Islet precursor cell (in vitro differentiated cells): ENCODE results near the gene PRRC2A.
A peak's percentile ranks its signal among the peaks of the same experiment; 100 is the strongest.

Source experiments
- DNase-seq: peaks from one replicate; pipeline ENCODE4 v3.0.0-alpha.2; 2018

The PRRC2A gene

GRCh38 chr6:31620586-31621319 is at the start of gene PRRC2A:
TSS of gene PRRC2A (plus strand) at chr6:31620715. CDS start at chr6:31622790, 2,075 bp downstream.
- no peak for DNase-seq

GRCh38 chr6:31572041-31572911 is 48.2 kb upstream of the PRRC2A start, which contains the start of gene LTA:
TSS of gene LTA (plus strand) at chr6:31572289. CDS start at chr6:31572743, 454 bp downstream.
- no peak for DNase-seq

- DNase-seq = peak; percentile 86
These were observed 47.0 kb upstream of the PRRC2A start for GRCh38 chr6:31573239-31574105.

- no peak for DNase-seq
These were observed 46.1 kb upstream of the PRRC2A start for GRCh38 chr6:31574106-31575061.

- no peak for DNase-seq
These were observed 45.1 kb upstream of the PRRC2A start, which contains the start of gene TNF for GRCh38 chr6:31575335-31575901. TSS of gene TNF (plus strand) at chr6:31575565. CDS start at chr6:31575742, 177 bp downstream.

- DNase-seq = no peak
These were observed 44.4 kb upstream of the PRRC2A start for GRCh38 chr6:31575952-31576685.

- DNase-seq = no peak
These were observed 43.5 kb upstream of the PRRC2A start for GRCh38 chr6:31576897-31577578.

- no peak for DNase-seq
These were observed 42.9 kb upstream of the PRRC2A start for GRCh38 chr6:31577579-31577966.

- peak; percentile 98 for DNase-seq
These were observed 42.1 kb upstream of the PRRC2A start for GRCh38 chr6:31578184-31579118.

- no peak for DNase-seq
These were observed 41.4 kb upstream of the PRRC2A start for GRCh38 chr6:31579119-31579505.

- no peak for DNase-seq
These were observed 40.7 kb upstream of the PRRC2A start for GRCh38 chr6:31579546-31580437.

- no peak for DNase-seq
These were observed 40.1 kb upstream of the PRRC2A start for GRCh38 chr6:31580438-31580740.

- DNase-seq = peak; percentile 95
These were observed 39.6 kb upstream of the PRRC2A start for GRCh38 chr6:31580807-31581433.

GRCh38 chr6:31581434-31582229 is 38.9 kb upstream of the PRRC2A start:
- no peak for DNase-seq

- DNase-seq = no peak
These were observed 38.3 kb upstream of the PRRC2A start, which contains the start of gene LTB for GRCh38 chr6:31582230-31582643. TSS of gene LTB (minus strand) at chr6:31582424. CDS start at chr6:31582417, 7 bp downstream.

- peak; percentile 71 for DNase-seq
These were observed 35.0 kb upstream of the PRRC2A start for GRCh38 chr6:31585491-31585890.
